ENCODE measurements around the gene PRRT2.

Gene PRRT2

GRCh38 chr16:29843931-29844330, 31.9 kb downstream of the PRRT2 start:
- H3K4me3 Mint-ChIP-seq = no peak overlapping the region
- H3K27ac Mint-ChIP-seq = no peak overlapping the region
- peaks cover 2% of the 10 kb centered on the region for H3K4me1 Mint-ChIP-seq
- ATAC-seq (ENCODE audit: low read depth) (no peak), DNase-seq (ENCODE audit: low spot score in 2 of 2) (no peak)
- peaks cover 29% of the 10 kb centered on the region for H3K36me3 Mint-ChIP-seq
- no peaks in the 10 kb centered on the region for H3K9me3 Mint-ChIP-seq
- no peaks in the 10 kb centered on the region for H3K27me3 Mint-ChIP-seq

GRCh38 chr16:29844575-29845331, 32.8 kb downstream of the PRRT2 start:
- no peaks in the 10 kb centered on the region for H3K9me3 Mint-ChIP-seq
- H3K27ac Mint-ChIP-seq = peak overlapping the region; percentile 76
- H3K36me3 Mint-ChIP-seq = peaks cover 24% of the 10 kb centered on the region
- H3K4me1 Mint-ChIP-seq = peaks cover 2% of the 10 kb centered on the region
- H3K4me3 Mint-ChIP-seq = no peak overlapping the region
- no peak for ATAC-seq (ENCODE audit: low read depth)
- DNase-seq (ENCODE audit: low spot score in 2 of 2) = no peak
- no peaks in the 10 kb centered on the region for H3K27me3 Mint-ChIP-seq

GRCh38 chr16:29845656-29846055, 33.7 kb downstream of the PRRT2 start:
- no peaks in the 10 kb centered on the region for H3K27me3 Mint-ChIP-seq
- no peak for ATAC-seq (ENCODE audit: low read depth)
- H3K36me3 Mint-ChIP-seq = peaks cover 21% of the 10 kb centered on the region
- peaks cover 2% of the 10 kb centered on the region for H3K4me1 Mint-ChIP-seq
- no peak for DNase-seq (ENCODE audit: low spot score in 2 of 2)
- H3K27ac Mint-ChIP-seq = peak overlapping the region; percentile 76
- no peak overlapping the region for H3K4me3 Mint-ChIP-seq
- H3K9me3 Mint-ChIP-seq = no peaks in the 10 kb centered on the region

- Mint-ChIP-seq H3K9me3 (no peaks in the 10 kb centered on the region), H3K4me1 (peaks cover 2% of the 10 kb centered on the region), H3K27me3 (no peaks in the 10 kb centered on the region), H3K4me3 (no peak overlapping the region), H3K36me3 (peaks cover 16% of the 10 kb centered on the region), H3K27ac (no peak overlapping the region)
- ATAC-seq (ENCODE audit: low read depth) (peak; percentile 90), DNase-seq (ENCODE audit: low spot score in 2 of 2) (peak; percentile 66 to 70)
These were observed 36.7 kb downstream of the PRRT2 start for GRCh38 chr16:29848420-29849297.

- Mint-ChIP-seq H3K27me3 (no peaks in the 10 kb centered on the region), H3K4me3 (no peak overlapping the region), H3K4me1 (peaks cover 2% of the 10 kb centered on the region), H3K27ac (no peak overlapping the region), H3K36me3 (peaks cover 12% of the 10 kb centered on the region), H3K9me3 (no peaks in the 10 kb centered on the region)
- DNase-seq (ENCODE audit: low spot score in 2 of 2) (no peak), ATAC-seq (ENCODE audit: low read depth) (no peak)
These were observed 37.5 kb downstream of the PRRT2 start for GRCh38 chr16:29849505-29849904.

GRCh38 chr16:29850998-29851397, 39.0 kb downstream of the PRRT2 start:
- DNase-seq (ENCODE audit: low spot score in 2 of 2) (no peak), ATAC-seq (ENCODE audit: low read depth) (no peak)
- Mint-ChIP-seq H3K27ac (no peak overlapping the region), H3K36me3 (peaks cover 4% of the 10 kb centered on the region), H3K4me3 (no peak overlapping the region), H3K4me1 (peaks cover 2% of the 10 kb centered on the region), H3K9me3 (no peaks in the 10 kb centered on the region), H3K27me3 (no peaks in the 10 kb centered on the region)

GRCh38 chr16:29852654-29853053, 40.7 kb downstream of the PRRT2 start:
- DNase-seq (ENCODE audit: low spot score in 2 of 2) = no peak
- no peak overlapping the region for H3K4me3 Mint-ChIP-seq
- no peaks in the 10 kb centered on the region for H3K36me3 Mint-ChIP-seq
- H3K27ac Mint-ChIP-seq = no peak overlapping the region
- no peaks in the 10 kb centered on the region for H3K9me3 Mint-ChIP-seq
- H3K27me3 Mint-ChIP-seq = no peaks in the 10 kb centered on the region
- peaks cover 2% of the 10 kb centered on the region for H3K4me1 Mint-ChIP-seq
- ATAC-seq (ENCODE audit: low read depth) = no peak

- no peak overlapping the region for H3K27ac Mint-ChIP-seq
- ATAC-seq (ENCODE audit: low read depth) (no peak), DNase-seq (ENCODE audit: low spot score in 2 of 2) (no peak)
- H3K4me3 Mint-ChIP-seq = no peak overlapping the region
- H3K36me3 Mint-ChIP-seq = peaks cover 12% of the 10 kb centered on the region
- H3K4me1 Mint-ChIP-seq = no peaks in the 10 kb centered on the region
- H3K27me3 Mint-ChIP-seq = no peaks in the 10 kb centered on the region
- no peaks in the 10 kb centered on the region for H3K9me3 Mint-ChIP-seq
These were observed 42.6 kb downstream of the PRRT2 start for GRCh38 chr16:29854520-29855100.

GRCh38 chr16:29857133-29857760, 45.3 kb downstream of the PRRT2 start:
- no peaks in the 10 kb centered on the region for H3K27me3 Mint-ChIP-seq

GRCh38 chr16:29858149-29858849, 46.3 kb downstream of the PRRT2 start:
- ATAC-seq (ENCODE audit: low read depth) (no peak), DNase-seq (ENCODE audit: low spot score in 2 of 2) (no peak)
- Mint-ChIP-seq H3K27ac (no peak overlapping the region), H3K9me3 (no peaks in the 10 kb centered on the region), H3K36me3 (peaks cover 15% of the 10 kb centered on the region), H3K4me1 (peaks cover 13% of the 10 kb centered on the region), H3K4me3 (no peak overlapping the region), H3K27me3 (no peaks in the 10 kb centered on the region)

More at GRCh38 chr16:29857133-29857760, 45.3 kb downstream of the PRRT2 start:
- Mint-ChIP-seq H3K4me1 (peaks cover 8% of the 10 kb centered on the region), H3K4me3 (no peak overlapping the region), H3K36me3 (peaks cover 15% of the 10 kb centered on the region), H3K27ac (no peak overlapping the region), H3K9me3 (no peaks in the 10 kb centered on the region)
- DNase-seq (ENCODE audit: low spot score in 2 of 2) = no peak
- ATAC-seq (ENCODE audit: low read depth) = no peak

GRCh38 chr16:29858974-29859373, 47.0 kb downstream of the PRRT2 start:
- H3K9me3 Mint-ChIP-seq = no peaks in the 10 kb centered on the region
- peaks cover 13% of the 10 kb centered on the region for H3K4me1 Mint-ChIP-seq
- H3K4me3 Mint-ChIP-seq = no peak overlapping the region
- DNase-seq (ENCODE audit: low spot score in 2 of 2) = no peak
- no peak overlapping the region for H3K27ac Mint-ChIP-seq
- ATAC-seq (ENCODE audit: low read depth) = no peak
- peaks cover 15% of the 10 kb centered on the region for H3K36me3 Mint-ChIP-seq
- H3K27me3 Mint-ChIP-seq = no peaks in the 10 kb centered on the region

GRCh38 chr16:29860218-29860617, 48.2 kb downstream of the PRRT2 start:
- H3K27me3 Mint-ChIP-seq = peaks cover 4% of the 10 kb centered on the region
- H3K36me3 Mint-ChIP-seq = peaks cover 15% of the 10 kb centered on the region
- no peaks in the 10 kb centered on the region for H3K9me3 Mint-ChIP-seq
- H3K4me1 Mint-ChIP-seq = peaks cover 13% of the 10 kb centered on the region
- DNase-seq (ENCODE audit: low spot score in 2 of 2) (no peak), ATAC-seq (ENCODE audit: low read depth) (no peak)
- H3K27ac Mint-ChIP-seq = no peak overlapping the region
- H3K4me3 Mint-ChIP-seq = no peak overlapping the region

- Mint-ChIP-seq H3K27ac (peak overlapping the region; percentile 96), H3K4me3 (peak overlapping the region; percentile 98), H3K9me3 (no peaks in the 10 kb centered on the region), H3K27me3 (peaks cover 4% of the 10 kb centered on the region), H3K4me1 (peaks cover 13% of the 10 kb centered on the region), H3K36me3 (peaks cover 15% of the 10 kb centered on the region)
- DNase-seq (ENCODE audit: low spot score in 2 of 2) (no peak), ATAC-seq (ENCODE audit: low read depth) (no peak)
These were observed 50.4 kb downstream of the PRRT2 start for GRCh38 chr16:29862383-29862883.

Data from memory B cell (primary cell).